Cardiac fibroblast (primary cell): ENCODE data around the gene TFAP2D.

ENCODE experiments used
- DNase-seq, 2 donors: peaks; one replicate each; pipeline versions ENCODE4 v3.0.0 to v3.0.0-alpha.2; 2010; ENCODE audit warnings: low read depth in 2 of 2
- H3K4me3 ChIP-seq, 2 donors: replicated peaks in 1 of 2; 1 replicate in 1 of 2; 2 replicates in 1 of 2; pipeline ENCODE4 v1.5.1; 2011; ENCODE audit warnings: low read depth in 2 of 2, low read length in 2 of 2, mild to moderate bottlenecking in 2 of 2, moderate library complexity in 1 of 2
- TF ChIP-seq, protein P1 (sequence below): IDR thresholded peaks from one replicate; pipeline ENCODE4 v1.5.1; 2011; ENCODE audit warnings: low read depth, mild to moderate bottlenecking, low read length, inconsistent platforms

Gene TFAP2D

DNA sequence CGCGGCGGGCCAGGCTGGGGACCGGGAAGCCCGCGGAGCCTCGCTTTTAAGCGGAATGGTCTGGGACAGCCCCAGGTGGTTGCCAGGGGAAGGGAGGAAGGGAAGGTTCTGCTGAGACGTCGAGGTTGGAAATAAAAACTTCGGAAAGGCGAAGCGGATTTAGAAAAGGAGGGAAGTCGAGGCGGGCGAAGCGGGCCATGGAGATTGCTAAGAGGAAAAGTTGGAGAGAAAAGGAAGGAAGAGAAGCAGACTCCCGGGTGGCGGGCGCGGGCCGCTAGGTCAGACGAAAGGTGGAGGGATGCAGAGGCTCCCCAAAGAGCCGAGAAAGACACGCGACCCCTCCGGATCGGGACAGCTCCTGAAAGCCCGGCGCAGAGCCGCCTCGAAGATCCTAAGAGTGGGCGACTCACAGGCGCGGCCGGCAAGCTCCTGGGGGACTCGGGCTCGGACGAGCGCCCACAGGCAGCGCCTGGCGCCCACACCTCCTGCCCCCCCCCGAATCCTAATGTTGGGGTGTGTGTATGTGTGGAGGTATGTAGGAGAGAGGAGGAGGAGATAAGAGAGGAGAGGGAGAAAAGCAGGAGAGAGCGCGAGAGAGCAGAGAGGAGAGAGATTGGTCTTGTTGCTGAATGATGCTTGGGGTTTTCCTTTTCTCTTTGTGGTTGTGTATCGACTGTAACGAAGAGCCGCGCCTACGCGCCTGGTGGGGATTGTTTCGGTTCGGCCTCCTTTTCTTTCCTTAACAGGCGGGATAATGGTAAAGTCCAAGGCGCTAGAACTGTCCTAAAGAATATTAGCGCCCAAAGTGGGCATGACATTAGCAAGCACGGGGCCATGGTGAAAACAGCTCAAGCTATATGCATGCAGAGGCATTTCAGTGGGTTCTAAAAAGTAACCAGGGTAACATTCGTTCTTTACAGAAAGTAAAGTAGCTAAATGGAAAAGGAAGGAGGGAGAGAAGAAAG is 106.9 kb downstream of the TFAP2D start:
- no peak for DNase-seq
- no peak overlapping the region for H3K4me3 ChIP-seq
- TF ChIP-seq, protein P1, sequence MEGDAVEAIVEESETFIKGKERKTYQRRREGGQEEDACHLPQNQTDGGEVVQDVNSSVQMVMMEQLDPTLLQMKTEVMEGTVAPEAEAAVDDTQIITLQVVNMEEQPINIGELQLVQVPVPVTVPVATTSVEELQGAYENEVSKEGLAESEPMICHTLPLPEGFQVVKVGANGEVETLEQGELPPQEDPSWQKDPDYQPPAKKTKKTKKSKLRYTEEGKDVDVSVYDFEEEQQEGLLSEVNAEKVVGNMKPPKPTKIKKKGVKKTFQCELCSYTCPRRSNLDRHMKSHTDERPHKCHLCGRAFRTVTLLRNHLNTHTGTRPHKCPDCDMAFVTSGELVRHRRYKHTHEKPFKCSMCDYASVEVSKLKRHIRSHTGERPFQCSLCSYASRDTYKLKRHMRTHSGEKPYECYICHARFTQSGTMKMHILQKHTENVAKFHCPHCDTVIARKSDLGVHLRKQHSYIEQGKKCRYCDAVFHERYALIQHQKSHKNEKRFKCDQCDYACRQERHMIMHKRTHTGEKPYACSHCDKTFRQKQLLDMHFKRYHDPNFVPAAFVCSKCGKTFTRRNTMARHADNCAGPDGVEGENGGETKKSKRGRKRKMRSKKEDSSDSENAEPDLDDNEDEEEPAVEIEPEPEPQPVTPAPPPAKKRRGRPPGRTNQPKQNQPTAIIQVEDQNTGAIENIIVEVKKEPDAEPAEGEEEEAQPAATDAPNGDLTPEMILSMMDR = no peak

DNA sequence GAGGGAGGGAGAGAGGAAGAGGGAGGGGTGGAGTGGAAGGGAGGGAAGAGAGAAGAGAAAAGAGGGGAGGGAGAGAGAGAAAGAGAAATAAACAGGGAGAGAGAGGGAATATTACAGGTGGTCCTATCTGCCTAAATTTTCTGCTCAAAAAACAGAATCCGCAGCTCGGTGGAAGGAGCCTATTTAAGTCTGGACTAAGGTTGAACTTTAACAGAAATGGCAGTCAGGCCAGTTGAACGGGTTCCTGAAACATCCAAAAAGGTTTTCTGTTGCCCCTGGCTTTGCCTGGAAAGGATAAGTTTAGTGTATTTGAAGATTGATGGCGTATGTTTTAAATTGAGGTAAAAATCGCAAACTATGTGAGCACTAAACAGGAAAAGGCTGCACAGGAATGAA is 107.5 kb downstream of the TFAP2D start:
- H3K4me3 ChIP-seq = no peak overlapping the region
- TF ChIP-seq, protein P1 = no peak
- no peak for DNase-seq

DNA sequence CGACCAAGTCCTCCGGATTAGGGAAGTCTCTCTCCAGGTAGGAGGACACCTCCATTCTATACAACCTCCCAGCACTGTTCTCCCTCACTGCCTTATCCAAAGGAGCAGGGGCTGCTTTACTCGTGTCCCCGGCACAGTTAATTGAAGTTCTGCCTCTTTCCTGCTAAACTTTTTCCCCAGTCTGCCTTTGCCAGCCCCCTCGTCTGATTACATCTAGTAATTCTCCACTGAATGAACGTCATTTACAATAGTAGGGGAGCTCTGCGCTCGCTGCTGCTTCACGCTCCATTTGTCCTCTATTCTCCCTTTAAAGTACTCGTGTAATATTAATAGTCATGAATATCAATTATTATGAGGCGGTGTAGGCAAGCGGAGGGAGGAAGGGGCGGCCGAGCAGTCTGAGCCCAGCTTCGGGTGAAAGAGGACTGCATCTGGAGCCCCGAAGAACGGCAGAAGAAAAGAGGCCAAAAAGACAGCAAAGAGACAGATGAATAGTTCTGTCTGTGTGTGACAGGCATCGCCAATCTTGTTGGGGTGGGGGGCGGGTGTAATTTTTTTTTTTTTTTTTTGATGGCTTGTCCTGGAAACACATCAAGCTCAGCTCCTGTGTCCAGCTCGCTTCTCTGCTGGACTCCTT is 108.2 kb downstream of the TFAP2D start:
- TF ChIP-seq, protein P1 = no peak
- H3K4me3 ChIP-seq = no peak overlapping the region
- DNase-seq = no peak

DNA sequence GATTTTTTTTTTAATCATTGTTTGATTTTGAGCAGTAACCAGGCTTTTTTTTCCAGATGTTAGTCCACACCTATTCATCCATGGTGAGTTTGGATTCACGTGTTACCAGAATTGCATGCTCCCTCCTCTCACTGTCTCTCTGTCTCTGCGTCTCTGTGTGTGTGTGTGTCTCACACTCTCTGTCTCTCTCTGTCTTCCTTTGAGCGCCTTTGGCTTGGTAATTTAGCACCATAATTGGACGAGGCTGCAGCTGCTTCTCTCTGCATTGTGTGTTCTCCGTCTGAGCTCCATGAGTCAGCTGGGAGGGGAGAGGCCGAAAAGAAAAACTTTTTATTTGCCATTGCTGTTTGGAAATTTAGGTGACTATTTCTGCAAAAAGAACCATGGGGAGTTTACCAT is 108.8 kb downstream of the TFAP2D start:
- no peak overlapping the region for H3K4me3 ChIP-seq
- no peak for DNase-seq
- TF ChIP-seq, protein P1 = no peak
